Adrenal gland (tissue), 5 donors: ENCODE measurements around the gene CDCA8.

Source experiments
- CTCF ChIP-seq, 6 experiments: fragments of 450-650 bp in 4 of 6; fragments of 200-600 bp in 2 of 6; sonication (generic) in 1 of 6; IDR thresholded peaks; 1 replicate in 5 of 6; 2 replicates in 1 of 6; pipeline versions ENCODE4 v1.5.1 to v1.8.0; 2016 to 2021; ENCODE audit warnings: antibody characterized with exemption in 6 of 6, mild to moderate bottlenecking in 2 of 6, moderate library complexity in 1 of 6
- POLR2A ChIP-seq, 2 donors: fragments of 450-650 bp; IDR thresholded peaks; one replicate each; pipeline ENCODE4 v1.6.1; 2017; ENCODE audit warnings: antibody characterized with exemption in 2 of 2, mild to moderate bottlenecking in 2 of 2, moderate library complexity in 1 of 2
- donor health status: DM: no; HTN: no; CAD: no.

- TF ChIP-seq POLR2A (IDR thresholded peaks at IDR 0.05) (no peak), CTCF (IDR thresholded peaks at IDR 0.05) (no peak)
These were observed 28.8 kb upstream of the CDCA8 start for GRCh38 chr1:37663426-37664000.
